ENCODE results near the gene HMGB3. TPM values are rescaled to one million over a fixed set of nuclear protein-coding genes. Genes with fewer than 3 reads are reported as not detected.
"Not testable (repeated sequence)": the region's sequence is repeated elsewhere in the genome, so short reads cannot be mapped to it uniquely, and the experiment has no call there.

The HMGB3 gene
- total RNA-seq, 1 donor from 2014 or later = 8.9 TPM

- no peak for DNase-seq (ENCODE audit: low spot score)
- intact Hi-C loops (cut with DNase I) = no loop called here
These were observed 7.3 kb upstream of the HMGB3 start for GRCh38 chrX:150975655-150976390.

- intact Hi-C loops (cut with DNase I) = no loop called here
- no peak for DNase-seq (ENCODE audit: low spot score)
These were observed 5.5 kb upstream of the HMGB3 start for GRCh38 chrX:150977411-150978162.

GRCh38 chrX:150980186-150980585, 2.9 kb upstream of the HMGB3 start:
- intact Hi-C loops (cut with DNase I) = loop anchor here (5.0 to 10.0 kb wide), 2 partner anchors 85 to 208 kb away; partner anchors contain the start of gene CD99L2
- DNase-seq (ENCODE audit: low spot score) = peak; percentile 54

GRCh38 chrX:150980711-150981110, 2.4 kb upstream of the HMGB3 start:
- DNase-seq (ENCODE audit: low spot score) = peak; percentile 17
- intact Hi-C loops (cut with DNase I) = loop anchor here (5.0 to 10.0 kb wide), 2 partner anchors 86 to 208 kb away; partner anchors contain the start of gene CD99L2

GRCh38 chrX:150982235-150982787, 824 bp upstream of the HMGB3 start:
- intact Hi-C loops (cut with DNase I) = loop anchor here (5.0 to 10.0 kb wide), 2 partner anchors 88 to 210 kb away; partner anchors contain the start of gene CD99L2
- no peak for DNase-seq (ENCODE audit: low spot score)

- intact Hi-C loops (cut with DNase I) = loop anchor here (5.0 to 10.0 kb wide), 2 partner anchors 89 to 211 kb away; partner anchors contain the start of gene CD99L2
- no peak for DNase-seq (ENCODE audit: low spot score)
These were observed 510 bp downstream of the HMGB3 start for GRCh38 chrX:150983521-150984168.

GRCh38 chrX:150984169-150984824, 1.2 kb downstream of the HMGB3 start:
- no peak for DNase-seq (ENCODE audit: low spot score)
- intact Hi-C loops (cut with DNase I) = loop anchor here (5.0 to 10.0 kb wide), 2 partner anchors 89 to 212 kb away; partner anchors contain the start of gene CD99L2

- intact Hi-C loops (cut with DNase I) = loop anchor here (10.0 kb wide), 1 partner anchor 93 kb away; the partner anchor contains the start of gene CD99L2
- DNase-seq (ENCODE audit: low spot score) = not testable (repeated sequence)
These were observed 4.6 kb downstream of the HMGB3 start for GRCh38 chrX:150987687-150988086.

- intact Hi-C loops (cut with DNase I) = loop anchor here (10.0 kb wide), 1 partner anchor 95 kb away; the partner anchor contains the start of gene CD99L2
- no peak for DNase-seq (ENCODE audit: low spot score)
These were observed 6.3 kb downstream of the HMGB3 start for GRCh38 chrX:150989420-150989819.

- intact Hi-C loops (cut with DNase I) = no loop called here
These were observed 7.8 kb downstream of the HMGB3 start for GRCh38 chrX:150990910-150991309.

GRCh38 chrX:151000861-151001331, 17.8 kb downstream of the HMGB3 start:
- intact Hi-C loops (cut with DNase I) = no loop called here
- no peak for DNase-seq (ENCODE audit: low spot score)

More at GRCh38 chrX:150990910-150991309, 7.8 kb downstream of the HMGB3 start:
- no peak for DNase-seq (ENCODE audit: low spot score)

GRCh38 chrX:151004085-151004484, 20.9 kb downstream of the HMGB3 start:
- intact Hi-C loops (cut with DNase I) = no loop called here
- no peak for DNase-seq (ENCODE audit: low spot score)

- intact Hi-C loops (cut with DNase I) = loop anchor here (5.0 kb wide), 1 partner anchor 234 kb away; no protein-coding TSS in a partner anchor
- no peak for DNase-seq (ENCODE audit: low spot score)
These were observed 23.4 kb downstream of the HMGB3 start for GRCh38 chrX:151006410-151007109.

- DNase-seq (ENCODE audit: low spot score) = no peak
- intact Hi-C loops (cut with DNase I) = loop anchor here (5.0 kb wide), 1 partner anchor 237 kb away; no protein-coding TSS in a partner anchor
These were observed 26.4 kb downstream of the HMGB3 start for GRCh38 chrX:151009582-151009981.

- DNase-seq (ENCODE audit: low spot score) = no peak
- intact Hi-C loops (cut with DNase I) = no loop called here
These were observed 30.1 kb downstream of the HMGB3 start for GRCh38 chrX:151013164-151013743.

GRCh38 chrX:151015684-151016083, 32.5 kb downstream of the HMGB3 start:
- intact Hi-C loops (cut with DNase I) = no loop called here

GRCh38 chrX:151019856-151020255, 36.7 kb downstream of the HMGB3 start:
- no peak for DNase-seq (ENCODE audit: low spot score)
- intact Hi-C loops (cut with DNase I) = no loop called here

More at GRCh38 chrX:151015684-151016083, 32.5 kb downstream of the HMGB3 start:
- DNase-seq (ENCODE audit: low spot score) = no peak

GRCh38 chrX:151030845-151031244, 47.7 kb downstream of the HMGB3 start:
- no peak for DNase-seq (ENCODE audit: low spot score)
- intact Hi-C loops (cut with DNase I) = no loop called here
